PC-3 (cell line): Measurements from ENCODE around the gene CGNL1. TPM values are rescaled to one million over a fixed set of nuclear protein-coding genes. Genes with fewer than 3 reads are reported as not detected.

ENCODE experiments used
- ATAC-seq: fragments of 200-7000 bp; cut with Tn5 transposase; 2 replicates; pipeline ENCODE4 v1.9.1; 2020; ENCODE audit warnings: mild to moderate bottlenecking, moderate library complexity
- BruUV-seq: library from RNA; stranded (reverse); fragments of 400-500 nt; replicated peaks from 2 replicates; lab custom pipeline; 2021; lab: Mats Ljungman, UMichigan
- CTCF ChIA-PET: fragments of 300-600 bp; sonication (Branson Sonifier 250); formaldehyde crosslinking; loops from one replicate; lab custom pipeline; 2022; ENCODE audit warnings: antibody characterized with exemption; lab: Charles Lee
- POLR2A ChIA-PET: fragments of 300-600 bp; sonication (Branson Sonifier 250); formaldehyde crosslinking; loops from one replicate; lab custom pipeline; 2022; ENCODE audit warnings: antibody characterized with exemption; ENCODE audit not compliant: unreplicated experiment; lab: Charles Lee
- DNase-seq: peaks from one replicate; pipeline ENCODE4 v3.0.0-alpha.2; 2015
- H2AFZ ChIP-seq: fragments of 300-600 bp; sonication (generic); 2 replicates; pipeline ENCODE4 v1.6.0; 2016; ENCODE audit warnings: antibody characterized with exemption, low read length
- H3F3A ChIP-seq: fragments of 300-600 bp; sonication (generic); one replicate; pipeline ENCODE4 v1.6.0; 2017; ENCODE audit warnings: antibody characterized with exemption, low read length, control low read depth, mild to moderate bottlenecking; ENCODE audit not compliant: unreplicated experiment
- H3K27ac ChIP-seq: fragments of 300-600 bp; sonication (generic); 2 replicates; pipeline ENCODE4 v1.5.1; 2016; ENCODE audit warnings: mild to moderate bottlenecking, low read length
- H3K27me3 ChIP-seq: fragments of 300-600 bp; sonication (generic); 2 replicates; pipeline ENCODE4 v1.6.1; 2016; ENCODE audit warnings: low read length, mixed read lengths
- H3K36me3 ChIP-seq: fragments of 300-600 bp; sonication (generic); 2 replicates; pipeline ENCODE4 v1.6.1; 2016; ENCODE audit warnings: low read depth, mixed run types, low read length, mixed read lengths
- H3K4me1 ChIP-seq: fragments of 300-600 bp; sonication (generic); 2 replicates; pipeline ENCODE4 v1.5.1; 2016; ENCODE audit warnings: low read length; ENCODE audit not compliant: insufficient read depth
- H3K4me2 ChIP-seq: fragments of 300-600 bp; sonication (generic); 2 replicates; pipeline ENCODE4 v1.6.0; 2016; ENCODE audit warnings: low read length
- H3K4me3 ChIP-seq: fragments of 300-600 bp; sonication (generic); 2 replicates; pipeline ENCODE4 v1.5.1; 2016; ENCODE audit warnings: mild to moderate bottlenecking, low read length, mixed read lengths
- H3K79me2 ChIP-seq: fragments of 300-600 bp; sonication (generic); 2 replicates; pipeline ENCODE4 v1.6.1; 2017; ENCODE audit warnings: low read length, mixed read lengths
- H3K9ac ChIP-seq: fragments of 300-600 bp; sonication (generic); 2 replicates; pipeline ENCODE4 v1.6.0; 2016; ENCODE audit warnings: mild to moderate bottlenecking, low read length
- H3K9me2 ChIP-seq: fragments of 300-600 bp; sonication (generic); replicated peaks from 2 replicates; pipeline ENCODE4 v1.6.1; 2016; ENCODE audit warnings: mixed run types, low read length, mixed read lengths
- H3K9me3 ChIP-seq: fragments of 300-600 bp; sonication (generic); 2 replicates; pipeline ENCODE4 v1.6.1; 2016; ENCODE audit warnings: low read length, mixed read lengths
- H4K20me1 ChIP-seq: fragments of 300-600 bp; sonication (generic); 2 replicates; pipeline ENCODE4 v1.6.1; 2016; ENCODE audit warnings: low read length, mixed read lengths
- EZH2 ChIP-seq: fragments of 300-600 bp; sonication (generic); IDR thresholded peaks from one replicate; pipeline ENCODE4 v1.6.1; 2017; ENCODE audit warnings: antibody characterized with exemption, mild to moderate bottlenecking, low read length; ENCODE audit not compliant: unreplicated experiment
- EZH2phosphoT487 ChIP-seq: fragments of 300-600 bp; sonication (generic); IDR thresholded peaks from 2 replicates; pipeline ENCODE4 v1.6.1; 2018; ENCODE audit warnings: mild to moderate bottlenecking, antibody characterized with exemption, low read length, borderline replicate concordance
- intact Hi-C: fragments of 100-400 bp; cut with micrococcal nuclease; formaldehyde crosslinking; loops from 2 replicates; pipeline ENCODE4 v1.9.0; 2023
- total RNA-seq: library from RNA; depleted of rRNA; stranded (reverse); fragments of >200 nt; gene quantifications from 2 replicates; pipeline ENCODE4 v1.2.3, GENCODE V29; 2014
- TF ChIP-seq, protein P1 (sequence below): fragments of 300-600 bp; sonication (generic); conservative IDR thresholded peaks from 2 replicates; pipeline ENCODE4 v1.5.1; 2017; ENCODE audit warnings: antibody characterized with exemption, low read depth, mild to moderate bottlenecking, low read length

CGNL1 gene
- total RNA-seq, 1 experiment from 2014 or later, result 0.66 TPM

DNA sequence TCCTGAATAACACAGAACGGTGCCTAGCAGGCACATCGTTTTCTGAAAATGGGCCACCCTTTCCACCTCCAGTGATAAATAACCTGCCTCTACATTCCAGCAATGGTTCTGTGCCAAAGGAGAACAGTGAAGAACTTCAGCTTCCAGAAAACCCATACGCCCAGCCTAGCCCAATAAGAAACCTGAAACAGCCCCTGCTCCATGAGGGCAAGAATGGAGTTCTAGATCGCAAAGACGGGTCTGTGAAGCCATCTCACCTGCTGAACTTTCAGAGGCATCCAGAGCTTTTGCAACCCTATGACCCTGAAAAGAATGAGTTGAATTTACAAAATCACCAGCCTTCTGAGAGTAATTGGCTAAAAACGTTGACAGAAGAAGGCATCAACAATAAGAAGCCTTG is 61.9 kb downstream of the CGNL1 start:
- POLR2A ChIA-PET, result no interaction called here
- intact Hi-C loops, result no loop called here

GRCh38 chr15:57439128-57440027 is 63.1 kb downstream of the CGNL1 start:
- H4K20me1 ChIP-seq, result no peaks in the 10 kb centered on the region
- no peaks in the 10 kb centered on the region for H3K36me3 ChIP-seq
- no peaks in the 10 kb centered on the region for H3K9me3 ChIP-seq
- ChIA-PET CTCF (no interaction called here), POLR2A (no interaction called here)
- H2AFZ ChIP-seq, result no peak overlapping the region
- no peak overlapping the region for H3K9ac ChIP-seq
- DNase-seq (no peak), ATAC-seq (no peak)
- intact Hi-C loops, result no loop called here
- H3K4me3 ChIP-seq, result no peak overlapping the region
- H3K4me1 ChIP-seq, result no peaks in the 10 kb centered on the region
- no TSS peak for BruUV-seq
- H3K9me2 ChIP-seq, result no peaks in the 10 kb centered on the region
- no peaks in the 10 kb centered on the region for H3K79me2 ChIP-seq
- no peaks in the 10 kb centered on the region for H3K27me3 ChIP-seq
- no peak overlapping the region for H3K4me2 ChIP-seq
- no peak overlapping the region for H3K27ac ChIP-seq
- no peak for TF ChIP-seq EZH2phosphoT487
- TF ChIP-seq EZH2, result no peak
- TF ChIP-seq, protein P1, sequence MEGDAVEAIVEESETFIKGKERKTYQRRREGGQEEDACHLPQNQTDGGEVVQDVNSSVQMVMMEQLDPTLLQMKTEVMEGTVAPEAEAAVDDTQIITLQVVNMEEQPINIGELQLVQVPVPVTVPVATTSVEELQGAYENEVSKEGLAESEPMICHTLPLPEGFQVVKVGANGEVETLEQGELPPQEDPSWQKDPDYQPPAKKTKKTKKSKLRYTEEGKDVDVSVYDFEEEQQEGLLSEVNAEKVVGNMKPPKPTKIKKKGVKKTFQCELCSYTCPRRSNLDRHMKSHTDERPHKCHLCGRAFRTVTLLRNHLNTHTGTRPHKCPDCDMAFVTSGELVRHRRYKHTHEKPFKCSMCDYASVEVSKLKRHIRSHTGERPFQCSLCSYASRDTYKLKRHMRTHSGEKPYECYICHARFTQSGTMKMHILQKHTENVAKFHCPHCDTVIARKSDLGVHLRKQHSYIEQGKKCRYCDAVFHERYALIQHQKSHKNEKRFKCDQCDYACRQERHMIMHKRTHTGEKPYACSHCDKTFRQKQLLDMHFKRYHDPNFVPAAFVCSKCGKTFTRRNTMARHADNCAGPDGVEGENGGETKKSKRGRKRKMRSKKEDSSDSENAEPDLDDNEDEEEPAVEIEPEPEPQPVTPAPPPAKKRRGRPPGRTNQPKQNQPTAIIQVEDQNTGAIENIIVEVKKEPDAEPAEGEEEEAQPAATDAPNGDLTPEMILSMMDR, result no peak
- H3F3A ChIP-seq, result no peaks in the 10 kb centered on the region

More for the DNA sequence above, 61.9 kb downstream of the CGNL1 start:
- H3K79me2 ChIP-seq, result no peaks in the 10 kb centered on the region
- no peak overlapping the region for H3K9ac ChIP-seq
- no peak overlapping the region for H3K27ac ChIP-seq
- H3F3A ChIP-seq, result no peaks in the 10 kb centered on the region
- H3K4me2 ChIP-seq, result no peak overlapping the region
- no peaks in the 10 kb centered on the region for H3K4me1 ChIP-seq
- no peak for TF ChIP-seq EZH2phosphoT487
- no peak overlapping the region for H3K4me3 ChIP-seq
- no peaks in the 10 kb centered on the region for H3K9me2 ChIP-seq
- no peaks in the 10 kb centered on the region for H4K20me1 ChIP-seq
- no peaks in the 10 kb centered on the region for H3K9me3 ChIP-seq
- H2AFZ ChIP-seq, result no peak overlapping the region
- H3K27me3 ChIP-seq, result no peaks in the 10 kb centered on the region
- H3K36me3 ChIP-seq, result no peaks in the 10 kb centered on the region
- ATAC-seq (no peak), DNase-seq (no peak)
- CTCF ChIA-PET, result no interaction called here
- no TSS peak for BruUV-seq

DNA sequence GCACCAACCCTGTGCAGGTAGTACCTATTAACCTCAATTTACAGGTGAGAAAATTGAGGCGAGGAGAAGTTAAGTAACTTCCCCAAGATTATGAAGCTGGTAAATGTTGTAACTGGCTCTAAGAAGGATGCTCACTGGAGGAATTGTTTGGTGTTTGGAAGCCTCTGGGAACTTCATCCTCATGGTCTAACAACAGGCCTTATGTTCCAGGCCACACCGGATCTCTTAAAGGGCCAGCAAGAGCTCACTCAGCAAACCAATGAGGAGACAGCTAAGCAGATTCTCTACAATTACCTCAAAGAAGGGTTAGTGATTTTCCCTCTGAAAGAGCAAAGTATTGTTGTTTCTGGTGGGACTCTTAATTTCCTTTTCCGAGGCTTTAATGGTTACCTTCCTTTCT is 63.9 kb downstream of the CGNL1 start:
- H3K36me3 ChIP-seq, result no peaks in the 10 kb centered on the region
- H3K4me2 ChIP-seq, result no peak overlapping the region
- intact Hi-C loops, result no loop called here
- H3K9ac ChIP-seq, result no peak overlapping the region
- H3K27ac ChIP-seq, result no peak overlapping the region
- ChIA-PET POLR2A (no interaction called here), CTCF (no interaction called here)
- H3K27me3 ChIP-seq, result no peaks in the 10 kb centered on the region
- H3K4me1 ChIP-seq, result no peaks in the 10 kb centered on the region
- DNase-seq, result no peak
- no peaks in the 10 kb centered on the region for H3F3A ChIP-seq
- H3K9me2 ChIP-seq, result no peaks in the 10 kb centered on the region
- no peak for TF ChIP-seq EZH2phosphoT487
- TF ChIP-seq EZH2, result no peak
- TF ChIP-seq, protein P1, result no peak
- ATAC-seq, result no peak
- H4K20me1 ChIP-seq, result no peaks in the 10 kb centered on the region
- no TSS peak for BruUV-seq
- no peaks in the 10 kb centered on the region for H3K79me2 ChIP-seq
- no peak overlapping the region for H2AFZ ChIP-seq
- no peak overlapping the region for H3K4me3 ChIP-seq
- H3K9me3 ChIP-seq, result no peaks in the 10 kb centered on the region
